Immature natural killer cell (primary cell): Measurements from ENCODE around the gene FLT4. TPM values are rescaled to one million over a fixed set of nuclear protein-coding genes. Genes with fewer than 3 reads are reported as not detected.
"Not testable (repeated sequence)": the region's sequence is repeated elsewhere in the genome, so short reads cannot be mapped to it uniquely, and the experiment has no call there.

ENCODE experiments used
- DNase-seq, 3 donors: peaks; one replicate each; pipeline ENCODE4 v3.0.0; 2022; ENCODE audit warnings: mixed read lengths in 1 of 3
- H3K27ac Mint-ChIP-seq, 6 donors: one replicate each; pipeline ENCODE4 v1.8.0; 2020; ENCODE audit warnings: mixed read lengths in 6 of 6, mild to moderate bottlenecking in 5 of 6, inconsistent platforms in 4 of 6, moderate library complexity in 3 of 6
- H3K27me3 Mint-ChIP-seq, 3 donors: one replicate each; pipeline ENCODE4 v1.8.0; 2020 to 2021; ENCODE audit warnings: low read depth in 3 of 3, mild to moderate bottlenecking in 3 of 3, mixed read lengths in 3 of 3, moderate library complexity in 3 of 3, inconsistent platforms in 1 of 3
- H3K36me3 Mint-ChIP-seq, 3 donors: one replicate each; pipeline ENCODE4 v1.8.0; 2020; ENCODE audit warnings: mixed read lengths in 3 of 3, inconsistent platforms in 2 of 3, mild to moderate bottlenecking in 2 of 3
- H3K4me1 Mint-ChIP-seq, 2 donors: one replicate each; pipeline ENCODE4 v1.8.0; 2020; ENCODE audit warnings: inconsistent platforms in 2 of 2, mild to moderate bottlenecking in 2 of 2, mixed read lengths in 2 of 2, moderate library complexity in 1 of 2
- H3K4me3 Mint-ChIP-seq, 5 donors: one replicate each; pipeline ENCODE4 v1.8.0; 2020; ENCODE audit warnings: mild to moderate bottlenecking in 5 of 5, mixed read lengths in 5 of 5, inconsistent platforms in 3 of 5, moderate library complexity in 3 of 5
- H3K9me3 Mint-ChIP-seq, 6 donors: one replicate each; pipeline ENCODE4 v1.8.0; 2020; ENCODE audit warnings: mild to moderate bottlenecking in 6 of 6, mixed read lengths in 6 of 6, inconsistent platforms in 4 of 6, moderate library complexity in 3 of 6
- polyA plus RNA-seq, 3 donors: library from polyadenylated mRNA; unstranded; fragments of 300-500 nt; fragmentation: Illumina TruSeq; gene quantifications; one replicate each; pipeline ENCODE4 v1.2.3, GENCODE V29; 2021

Gene FLT4
- polyA plus RNA-seq: under 1 TPM in 1 of 3 donors, not detected in 2; 0.37 TPM

GRCh38 chr5:180649297-180650039, at the start of gene FLT4:
Gene FLT4 (minus strand): TSS chr5:180649600. CDS start chr5:180649545, 55 bp downstream.
- Mint-ChIP-seq H3K4me1 (peaks cover 12 to 14% of the 10 kb centered on the region in 2 donors), H3K27ac (no peak within 1 kb of the TSS), H3K9me3 (no peaks in the 10 kb centered on the region), H3K27me3 (peaks cover 5 to 28% (median 6%) of the 10 kb centered on the region in 3 donors), H3K4me3 (peak within 1 kb of the TSS; percentile 78 to 88 (median 85)), H3K36me3 (peaks cover 0 to 6% (median 0%) of the 10 kb centered on the region in 3 donors)
- no peak for DNase-seq

GRCh38 chr5:180699042-180699441, 49.6 kb upstream of the FLT4 start:
- peaks cover 0 to 14% (median 4%) of the 10 kb centered on the region in 6 donors for H3K9me3 Mint-ChIP-seq
- H3K4me1 Mint-ChIP-seq: no peaks in the 10 kb centered on the region
- no peak for DNase-seq
- no peak overlapping the region for H3K27ac Mint-ChIP-seq
- H3K36me3 Mint-ChIP-seq: peaks cover 0 to 3% (median 3%) of the 10 kb centered on the region in 3 donors
- peaks cover under 1 to 17% (median 6%) of the 10 kb centered on the region in 3 donors for H3K27me3 Mint-ChIP-seq
- no peak overlapping the region for H3K4me3 Mint-ChIP-seq

- Mint-ChIP-seq H3K27me3 (peaks cover 1 to 16% (median 8%) of the 10 kb centered on the region in 3 donors), H3K9me3 (peaks cover 0 to 11% (median 2%) of the 10 kb centered on the region in 6 donors), H3K27ac (no peak overlapping the region), H3K4me1 (peaks cover 4 to 9% of the 10 kb centered on the region in 2 donors), H3K4me3 (no peak overlapping the region), H3K36me3 (peaks cover 0 to 3% (median 0%) of the 10 kb centered on the region in 3 donors)
- DNase-seq: no peak
Measured at GRCh38 chr5:180696116-180696515, 46.7 kb upstream of the FLT4 start.

- Mint-ChIP-seq H3K4me3 (no peak overlapping the region), H3K9me3 (no peaks in the 10 kb centered on the region), H3K4me1 (peaks cover 31 to 36% of the 10 kb centered on the region in 2 donors), H3K27ac (no peak overlapping the region), H3K36me3 (no peaks in the 10 kb centered on the region), H3K27me3 (peaks cover 1 to 22% (median 8%) of the 10 kb centered on the region in 3 donors)
- DNase-seq: no peak
Measured at GRCh38 chr5:180692429-180692828, 43.0 kb upstream of the FLT4 start.

GRCh38 chr5:180691046-180691445, 41.6 kb upstream of the FLT4 start:
- Mint-ChIP-seq H3K27me3 (peaks cover 1 to 17% (median 8%) of the 10 kb centered on the region in 3 donors), H3K9me3 (no peaks in the 10 kb centered on the region), H3K4me3 (no peak overlapping the region), H3K27ac (peak overlapping the region in 2 of 6 donors; percentile 12 to 17), H3K36me3 (no peaks in the 10 kb centered on the region), H3K4me1 (peaks cover 31 to 36% of the 10 kb centered on the region in 2 donors)
- no peak for DNase-seq

GRCh38 chr5:180690562-180690961, 41.2 kb upstream of the FLT4 start:
- H3K4me3 Mint-ChIP-seq: no peak overlapping the region
- H3K27ac Mint-ChIP-seq: peak overlapping the region in 3 of 6 donors; percentile 23 to 79 (median 37)
- H3K9me3 Mint-ChIP-seq: no peaks in the 10 kb centered on the region
- peaks cover 1 to 16% (median 8%) of the 10 kb centered on the region in 3 donors for H3K27me3 Mint-ChIP-seq
- no peak for DNase-seq
- H3K4me1 Mint-ChIP-seq: peaks cover 31 to 36% of the 10 kb centered on the region in 2 donors
- H3K36me3 Mint-ChIP-seq: no peaks in the 10 kb centered on the region

- H3K27ac Mint-ChIP-seq: peak overlapping the region; percentile 60 to 93 (median 77)
- peaks cover 31 to 36% of the 10 kb centered on the region in 2 donors for H3K4me1 Mint-ChIP-seq
- no peaks in the 10 kb centered on the region for H3K36me3 Mint-ChIP-seq
- H3K27me3 Mint-ChIP-seq: peaks cover 1 to 14% (median 8%) of the 10 kb centered on the region in 3 donors
- H3K9me3 Mint-ChIP-seq: no peaks in the 10 kb centered on the region
- H3K4me3 Mint-ChIP-seq: peak overlapping the region; percentile 60 to 76 (median 70)
- DNase-seq: no peak
Measured at GRCh38 chr5:180689775-180690174, 40.4 kb upstream of the FLT4 start.

GRCh38 chr5:180689071-180689694, 39.8 kb upstream of the FLT4 start:
- no peaks in the 10 kb centered on the region for H3K9me3 Mint-ChIP-seq
- H3K27ac Mint-ChIP-seq: peak overlapping the region; percentile 60 to 93 (median 77)
- H3K27me3 Mint-ChIP-seq: peaks cover 1 to 8% (median 8%) of the 10 kb centered on the region in 3 donors
- peak overlapping the region; percentile 60 to 76 (median 70) for H3K4me3 Mint-ChIP-seq
- DNase-seq: peak; percentile 40 to 61 (median 49)
- no peaks in the 10 kb centered on the region for H3K36me3 Mint-ChIP-seq
- H3K4me1 Mint-ChIP-seq: peaks cover 31 to 36% of the 10 kb centered on the region in 2 donors

GRCh38 chr5:180688330-180689070, 39.1 kb upstream of the FLT4 start:
- H3K27ac Mint-ChIP-seq: peak overlapping the region; percentile 60 to 93 (median 77)
- H3K27me3 Mint-ChIP-seq: peaks cover 2 to 10% (median 8%) of the 10 kb centered on the region in 3 donors
- H3K4me3 Mint-ChIP-seq: peak overlapping the region; percentile 60 to 76 (median 70)
- DNase-seq: no peak
- no peaks in the 10 kb centered on the region for H3K9me3 Mint-ChIP-seq
- peaks cover 31 to 36% of the 10 kb centered on the region in 2 donors for H3K4me1 Mint-ChIP-seq
- H3K36me3 Mint-ChIP-seq: no peaks in the 10 kb centered on the region

GRCh38 chr5:180686799-180687198, 37.4 kb upstream of the FLT4 start:
- peaks cover 31 to 33% of the 10 kb centered on the region in 2 donors for H3K4me1 Mint-ChIP-seq
- H3K9me3 Mint-ChIP-seq, H3K4me3 Mint-ChIP-seq, H3K27ac Mint-ChIP-seq, H3K27me3 Mint-ChIP-seq, DNase-seq, H3K36me3 Mint-ChIP-seq: not testable (repeated sequence)

- Mint-ChIP-seq H3K27me3 (peaks cover 0 to 5% (median 2%) of the 10 kb centered on the region in 3 donors), H3K4me3 (no peak overlapping the region), H3K4me1 (peaks cover 15 to 17% of the 10 kb centered on the region in 2 donors), H3K9me3 (no peaks in the 10 kb centered on the region), H3K36me3 (no peaks in the 10 kb centered on the region), H3K27ac (no peak overlapping the region)
- DNase-seq: no peak
Measured at GRCh38 chr5:180684623-180685161, 35.3 kb upstream of the FLT4 start.

- Mint-ChIP-seq H3K9me3 (no peaks in the 10 kb centered on the region), H3K27ac (peak overlapping the region in 1 of 6 donors; percentile 46), H3K4me3 (no peak overlapping the region), H3K27me3 (peaks cover 0 to 5% (median 2%) of the 10 kb centered on the region in 3 donors), H3K4me1 (peaks cover 2 to 4% of the 10 kb centered on the region in 2 donors), H3K36me3 (no peaks in the 10 kb centered on the region)
- no peak for DNase-seq
Measured at GRCh38 chr5:180683220-180683922, 34.0 kb upstream of the FLT4 start.

- Mint-ChIP-seq H3K9me3 (no peaks in the 10 kb centered on the region), H3K4me1 (no peaks in the 10 kb centered on the region), H3K27ac (no peak overlapping the region), H3K4me3 (no peak overlapping the region), H3K36me3 (no peaks in the 10 kb centered on the region), H3K27me3 (peaks cover 0 to 5% (median 2%) of the 10 kb centered on the region in 3 donors)
- no peak for DNase-seq
Measured at GRCh38 chr5:180682560-180682959, 33.2 kb upstream of the FLT4 start.
